NCI-H446 treated with DMSO at 0.1 percent for 48 hours (cell line): ENCODE results near the gene ZP2.
"Not testable (repeated sequence)": the region's sequence is repeated elsewhere in the genome, so short reads cannot be mapped to it uniquely, and the experiment has no call there.

Experiments used
- DNase-seq: peaks from one replicate; lab custom pipeline; 2025; lab: John Stamatoyannopoulos, UW

The ZP2 gene

DNA sequence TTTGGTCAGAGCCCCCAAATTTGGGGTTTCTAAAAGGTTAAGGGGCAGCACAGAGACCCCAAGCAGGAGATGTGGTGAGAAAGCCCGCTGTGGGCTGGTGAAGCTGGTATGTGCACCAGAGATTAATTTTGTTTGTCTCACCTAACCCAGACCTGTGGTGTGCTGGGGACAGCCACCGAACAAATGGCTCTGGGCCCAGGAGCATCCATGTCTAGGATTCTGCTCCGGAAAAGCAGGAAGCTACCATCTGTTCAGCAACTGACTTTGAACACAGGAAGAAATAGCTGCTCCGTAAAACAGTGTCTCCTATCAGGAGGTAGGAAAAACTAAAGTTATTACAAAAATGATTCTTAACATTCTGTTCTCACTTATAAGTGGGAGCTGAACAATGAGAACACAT is 2.7 kb upstream of the ZP2 start:
- no peak for DNase-seq

DNA sequence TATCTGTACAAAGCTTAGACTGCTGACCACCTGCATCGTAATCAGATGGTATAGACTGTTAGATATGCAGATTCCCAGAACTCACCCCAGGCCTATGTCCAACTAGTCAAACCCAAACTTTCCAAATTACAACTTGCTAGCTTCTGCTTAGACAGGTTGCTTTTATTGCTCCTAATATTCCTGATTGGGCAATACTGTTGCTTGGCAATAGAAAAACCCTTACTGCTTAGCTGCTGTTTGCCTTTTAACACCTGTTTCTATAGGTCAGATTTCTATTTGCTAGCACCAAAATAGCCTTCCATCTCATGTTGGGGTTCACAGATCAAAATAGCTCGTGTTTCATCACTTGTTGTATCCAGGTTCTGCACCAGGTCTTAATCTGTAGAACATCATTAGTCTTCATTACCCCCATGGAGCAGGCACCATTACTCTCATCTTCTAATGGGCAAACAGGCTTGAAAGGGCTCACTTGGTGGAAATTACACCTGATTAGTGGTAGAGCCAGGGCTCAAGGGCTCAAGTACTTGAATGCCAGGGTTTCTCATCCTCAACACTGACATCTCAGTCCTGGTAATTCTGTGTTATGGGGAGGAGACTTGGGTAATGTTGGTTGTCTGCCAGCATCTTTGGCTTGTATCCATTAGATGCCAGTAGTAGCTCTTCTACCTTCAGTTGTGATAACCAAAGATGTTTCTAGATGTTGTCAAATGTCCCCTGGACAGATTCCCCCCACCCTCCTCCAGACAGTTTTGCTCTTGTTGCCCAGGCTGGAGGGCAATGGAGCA is 2.7 kb downstream of the ZP2 start:
- no peak for DNase-seq

DNA sequence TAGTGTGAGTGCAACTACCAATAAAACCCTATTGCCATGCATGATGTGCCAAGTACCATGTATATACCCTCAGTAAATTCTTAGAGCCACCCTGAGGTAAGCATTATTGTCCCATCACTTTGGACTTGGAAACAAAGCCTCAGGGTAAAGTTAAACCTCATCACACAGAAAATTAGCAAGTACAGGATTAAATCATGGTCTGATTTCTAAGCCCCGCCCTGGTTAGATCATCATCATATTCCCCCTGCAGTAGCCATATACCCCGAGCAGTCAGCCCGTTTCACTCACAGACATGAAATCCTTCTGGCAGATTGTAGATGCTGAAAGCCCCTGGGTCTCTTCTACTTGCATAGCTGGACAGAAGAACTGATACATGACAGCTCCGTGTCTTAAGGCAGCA is 4.8 kb downstream of the ZP2 start:
- DNase-seq: no peak

DNA sequence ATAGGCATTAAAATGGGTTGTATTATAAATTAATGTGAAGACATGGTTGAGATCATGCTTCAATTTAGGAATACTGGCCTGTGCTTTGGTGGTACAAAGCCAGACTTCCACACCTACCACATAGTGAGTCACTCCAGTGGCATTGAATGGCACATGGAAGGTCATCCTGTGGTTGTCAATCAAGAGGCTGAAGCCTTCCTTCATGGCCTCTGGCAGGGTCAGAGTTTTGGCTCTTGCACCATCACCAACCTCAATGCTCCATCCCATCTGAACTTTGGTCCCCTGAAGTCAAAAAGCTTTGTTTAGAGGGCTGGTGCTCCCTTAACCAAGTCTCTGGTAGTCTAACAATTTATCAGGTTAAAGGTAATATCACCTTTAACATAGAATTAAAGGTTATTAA is 6.1 kb downstream of the ZP2 start:
- DNase-seq: no peak

DNA sequence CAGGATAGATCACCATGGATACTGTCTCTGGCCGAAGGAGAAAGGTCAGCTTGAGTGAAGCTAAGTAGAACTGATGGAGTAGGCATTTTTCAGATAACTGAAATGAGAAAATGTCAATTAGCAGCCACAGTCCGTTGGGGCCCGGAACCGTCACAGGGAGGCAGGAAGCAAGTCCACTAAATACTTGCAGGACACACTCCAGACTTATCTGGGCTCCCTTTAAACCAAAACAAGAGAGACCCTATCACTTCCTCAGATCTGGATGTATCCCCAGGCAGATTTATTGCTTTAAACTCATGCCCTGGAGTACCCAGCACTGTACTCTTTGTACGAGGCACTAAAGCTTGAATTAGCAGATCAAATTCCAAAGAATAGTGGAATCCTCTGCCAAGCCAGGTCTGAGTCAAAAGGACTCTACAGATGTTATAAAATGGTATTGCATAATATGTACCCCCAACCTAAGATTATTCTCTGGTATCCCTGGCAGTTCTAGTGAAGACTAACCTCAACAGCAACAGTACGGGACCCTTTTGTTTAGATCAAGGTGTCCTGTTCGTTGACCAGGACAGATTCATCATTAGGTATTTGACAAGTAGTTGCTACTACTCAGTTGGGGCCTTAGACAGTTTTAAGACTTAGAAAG is 8.1 kb downstream of the ZP2 start:
- DNase-seq: no peak

DNA sequence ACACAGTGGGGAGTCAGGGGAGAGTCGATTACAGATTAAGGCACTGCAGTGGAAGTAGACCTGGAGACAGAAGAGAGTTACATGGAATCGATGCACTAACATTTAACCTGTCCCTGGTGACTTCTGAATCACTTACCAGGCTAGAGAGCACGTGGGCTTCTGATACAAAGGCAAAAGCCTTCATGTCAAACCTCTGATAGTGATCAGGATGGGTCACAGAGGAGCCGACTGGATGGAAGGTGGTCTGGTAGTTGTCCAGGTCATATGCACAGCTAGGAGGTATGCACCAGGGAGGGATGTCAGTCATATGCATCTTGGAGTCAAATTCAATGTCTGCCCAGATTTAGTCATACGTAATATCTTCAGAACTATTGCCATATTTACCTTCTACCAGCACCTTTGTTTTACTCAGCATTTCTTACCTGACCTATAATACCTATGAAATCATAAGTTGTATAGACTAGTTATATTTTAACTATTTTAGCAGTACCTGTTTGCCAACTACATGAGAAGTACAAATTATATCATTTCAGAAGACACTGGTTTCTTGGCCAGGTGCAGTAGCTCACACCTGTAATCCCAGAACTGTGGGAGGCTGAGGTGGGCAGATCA is 11.7 kb downstream of the ZP2 start:
- DNase-seq: no peak

DNA sequence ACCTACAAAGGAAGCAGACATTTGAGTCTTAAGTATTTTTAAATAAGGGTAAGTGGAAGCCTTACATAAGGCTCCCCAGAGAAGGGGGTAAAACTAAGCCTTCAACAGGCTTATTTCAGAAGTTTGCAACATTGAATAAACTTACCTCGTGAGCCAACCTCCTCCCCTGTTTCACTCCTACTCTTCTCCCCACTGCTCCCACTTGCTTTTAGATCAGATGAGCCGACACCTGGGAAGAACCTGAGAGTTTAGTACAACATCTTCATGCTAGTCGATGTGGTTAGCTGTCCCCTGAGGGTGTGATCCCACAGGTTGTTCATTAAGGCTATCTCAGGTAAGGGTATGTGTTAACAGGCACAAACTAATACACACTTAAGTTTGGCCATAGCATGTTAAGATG is 13.8 kb downstream of the ZP2 start:
- no peak for DNase-seq

DNA sequence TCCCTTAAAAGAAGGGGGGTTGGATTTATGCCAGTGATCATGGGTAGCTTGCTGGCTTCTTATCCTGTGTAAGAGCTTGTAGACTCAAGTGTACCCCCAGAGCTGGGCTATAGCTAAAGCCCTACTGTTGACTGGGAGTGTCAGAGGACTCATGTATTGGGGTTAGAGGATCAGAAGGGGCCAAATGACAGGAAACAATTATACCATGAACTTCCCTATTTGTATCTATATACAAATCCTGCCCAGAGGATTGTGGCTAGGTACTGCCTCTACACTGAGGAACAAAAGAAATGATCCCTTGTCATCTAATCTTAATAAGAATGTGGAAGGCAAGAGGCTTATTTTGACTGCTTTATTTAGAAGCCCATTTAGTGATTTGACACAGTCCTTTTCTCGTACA is 14.3 kb downstream of the ZP2 start:
- no peak for DNase-seq

DNA sequence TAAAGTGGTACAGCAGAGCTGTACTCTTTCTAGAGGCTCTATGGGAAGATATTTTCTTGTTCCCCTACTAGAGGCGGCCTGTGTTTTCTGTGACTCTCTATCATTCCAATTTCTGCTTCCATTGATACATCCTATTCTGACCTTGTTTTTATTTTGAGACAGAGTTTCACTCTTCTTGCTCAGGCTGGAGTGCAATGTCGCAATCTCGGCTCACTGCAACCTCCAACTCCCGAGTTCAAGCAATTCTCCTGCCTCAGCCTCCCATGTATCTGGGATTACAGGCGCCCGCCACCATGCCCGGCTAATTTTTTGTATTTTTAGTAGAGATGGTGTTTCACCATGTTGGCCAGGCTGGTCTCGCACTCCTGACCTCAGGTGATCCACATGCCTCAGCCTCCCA is 16.0 kb downstream of the ZP2 start:
- DNase-seq: not testable (repeated sequence)

DNA sequence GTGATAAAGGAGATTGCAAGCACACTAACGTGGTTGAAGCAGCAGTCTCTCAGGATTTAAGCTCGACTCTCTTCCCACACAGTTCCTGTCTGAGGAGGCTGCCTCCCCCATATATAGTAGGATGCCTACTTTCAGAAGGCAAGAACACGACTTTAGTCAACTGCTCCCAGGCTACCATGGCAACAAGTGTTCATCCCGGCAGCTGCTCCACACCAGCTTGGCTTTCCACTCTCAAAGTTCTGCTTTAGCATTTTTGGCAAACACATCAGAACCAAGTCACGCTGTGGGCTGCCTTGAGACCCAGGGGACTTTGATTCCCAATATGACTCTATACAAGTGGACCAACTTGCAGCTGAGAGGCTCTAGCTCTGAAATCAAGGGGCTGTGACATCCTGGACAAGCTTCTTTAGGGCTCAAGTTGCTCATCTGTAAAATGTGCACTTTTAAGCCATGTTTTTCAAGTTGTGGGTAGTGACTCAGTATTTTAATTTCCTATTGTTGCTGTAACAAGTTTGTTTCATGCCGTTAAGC is 16.5 kb downstream of the ZP2 start:
- no peak for DNase-seq

DNA sequence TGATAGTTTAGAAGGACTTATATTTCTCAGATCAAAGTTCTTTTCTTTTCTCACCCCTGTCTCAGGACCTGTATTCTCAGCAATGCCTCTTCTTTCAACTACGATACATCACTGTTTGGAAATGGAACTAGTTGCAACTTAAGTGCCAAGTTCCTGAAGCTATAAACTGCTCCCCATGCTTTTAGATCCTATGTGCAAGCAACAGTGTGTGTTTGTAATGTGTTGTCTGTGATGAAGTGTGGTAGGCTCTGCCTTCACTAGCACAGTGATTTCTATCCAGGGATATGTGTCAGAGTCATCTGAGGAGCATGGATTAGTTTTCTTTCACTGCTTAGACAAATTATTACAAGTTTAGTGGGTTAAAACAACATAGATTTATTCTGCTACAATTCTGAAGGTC is 18.4 kb downstream of the ZP2 start:
- DNase-seq: no peak

DNA sequence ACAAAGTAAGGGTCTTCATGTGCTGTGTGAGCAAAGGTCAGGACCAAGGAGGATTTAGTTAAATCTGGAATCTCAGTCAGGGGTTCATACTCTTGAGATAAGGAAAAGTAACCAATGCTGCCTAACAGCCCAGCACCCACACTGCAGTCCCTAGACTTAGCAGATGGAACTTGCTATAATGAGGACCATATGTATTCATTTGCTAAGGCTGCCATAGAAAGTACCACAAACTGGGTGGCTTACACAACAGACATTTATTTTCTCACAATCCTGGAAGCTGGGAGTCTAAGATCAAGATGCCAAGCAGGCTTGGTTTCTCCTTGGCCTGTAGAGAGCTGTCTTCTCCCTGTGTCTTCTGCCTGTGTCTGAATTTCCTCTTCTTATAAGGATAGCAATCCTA is 20.8 kb downstream of the ZP2 start:
- DNase-seq: no peak

DNA sequence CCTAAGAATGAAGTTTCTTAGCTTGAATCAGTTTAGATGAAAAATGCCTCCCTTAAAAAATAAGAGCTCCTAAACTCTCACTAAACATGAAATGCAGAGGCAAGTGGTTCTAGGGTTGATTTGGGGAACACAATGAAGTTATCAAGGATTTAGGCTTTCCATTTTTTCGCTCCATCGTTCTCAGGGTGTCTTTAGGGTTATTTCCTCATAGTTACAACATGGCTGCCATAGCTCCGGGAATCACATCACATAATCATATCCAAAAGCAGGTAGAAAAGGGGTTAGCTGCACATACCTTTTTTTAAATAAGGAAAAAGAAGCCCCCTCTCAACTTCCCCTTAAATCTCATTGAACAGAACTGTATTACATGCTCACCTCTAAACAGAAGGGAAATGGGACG is 21.4 kb downstream of the ZP2 start:
- no peak for DNase-seq

DNA sequence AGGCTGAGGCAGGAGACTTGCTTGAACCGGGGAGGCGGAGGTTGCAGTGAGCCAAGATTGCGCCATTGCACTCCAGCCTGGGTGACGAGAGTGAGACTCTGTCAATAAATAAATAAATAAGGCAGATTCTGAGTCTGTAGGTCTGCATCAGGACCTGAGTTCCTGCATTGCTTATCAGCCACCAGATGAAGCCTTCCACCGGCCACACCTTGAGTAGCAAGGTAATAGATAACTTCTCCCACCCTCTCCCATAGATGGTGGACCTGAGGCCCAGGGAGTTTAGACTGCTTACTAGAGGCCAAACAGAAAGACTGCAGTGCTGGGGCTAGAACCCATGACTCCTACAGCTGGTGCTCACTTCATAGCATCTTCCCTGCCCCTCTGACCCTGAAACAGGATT is 22.1 kb downstream of the ZP2 start:
- no peak for DNase-seq

DNA sequence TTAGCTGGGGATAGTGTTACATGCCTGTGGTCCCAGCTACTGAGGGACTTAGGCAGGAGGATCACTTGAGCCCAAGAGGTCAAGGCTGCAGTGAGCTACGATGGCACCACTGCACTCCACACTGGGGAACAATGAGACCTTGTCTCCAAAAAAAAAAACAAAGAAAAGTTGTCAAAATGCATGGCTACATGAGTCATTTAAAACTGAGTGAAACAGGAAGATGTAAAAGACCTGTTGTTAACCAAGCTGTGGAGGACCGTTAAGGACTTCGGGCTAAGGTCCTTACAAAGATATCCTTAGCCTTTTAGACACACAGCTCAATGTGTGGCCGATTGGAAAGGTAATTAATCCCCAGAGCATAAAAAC is 25.1 kb downstream of the ZP2 start:
- DNase-seq: no peak

DNA sequence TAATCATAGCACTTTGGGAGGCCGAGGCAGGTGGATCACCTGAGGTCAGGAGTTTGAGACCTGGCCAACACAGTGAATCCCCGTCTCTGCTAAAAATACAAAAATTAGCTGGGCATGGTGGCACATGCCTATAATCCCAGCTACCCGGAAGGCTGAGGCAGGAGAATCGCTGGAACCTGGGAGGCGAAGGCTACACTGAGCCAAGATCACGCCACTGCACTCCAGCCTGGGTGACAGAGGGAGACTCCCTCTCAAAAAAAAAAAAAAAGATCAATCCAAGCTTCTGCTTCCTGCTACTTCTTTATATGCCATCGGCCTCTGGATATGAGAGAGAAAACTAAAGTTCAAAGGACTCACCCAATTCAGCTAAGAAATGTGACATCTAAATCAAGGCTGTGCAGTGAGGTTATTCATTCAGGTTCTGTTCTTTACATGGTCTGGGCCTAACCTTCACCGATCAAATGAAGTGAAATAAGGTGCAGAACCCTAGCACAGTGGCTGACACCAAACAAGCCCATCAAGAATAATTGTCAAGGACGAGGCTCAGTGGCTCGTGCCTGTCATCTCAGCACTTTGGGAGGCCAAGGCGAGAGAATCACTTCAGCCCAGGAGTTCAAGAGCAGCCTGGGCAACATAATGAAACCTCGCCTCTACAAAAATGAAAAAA is 25.6 kb downstream of the ZP2 start:
- DNase-seq: no peak

DNA sequence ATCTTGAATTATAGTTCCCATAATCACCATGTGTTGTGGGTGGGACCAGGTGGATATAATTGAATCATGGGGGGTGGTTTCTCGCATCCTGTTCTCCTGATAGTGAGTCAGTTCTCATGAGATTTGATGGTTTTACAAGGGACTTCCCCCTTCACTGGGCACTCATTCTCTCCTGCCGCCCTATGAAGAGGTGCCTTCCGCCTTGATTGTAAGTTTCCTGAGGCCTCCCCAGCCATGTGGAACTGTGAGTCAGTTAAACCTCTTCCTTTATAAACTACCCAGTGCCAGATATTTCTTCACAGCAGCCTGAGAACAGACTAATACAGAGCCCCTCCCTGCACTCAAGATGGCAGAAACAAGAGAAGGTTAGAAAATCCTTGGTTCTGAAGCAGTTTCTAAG is 26.5 kb downstream of the ZP2 start:
- no peak for DNase-seq

DNA sequence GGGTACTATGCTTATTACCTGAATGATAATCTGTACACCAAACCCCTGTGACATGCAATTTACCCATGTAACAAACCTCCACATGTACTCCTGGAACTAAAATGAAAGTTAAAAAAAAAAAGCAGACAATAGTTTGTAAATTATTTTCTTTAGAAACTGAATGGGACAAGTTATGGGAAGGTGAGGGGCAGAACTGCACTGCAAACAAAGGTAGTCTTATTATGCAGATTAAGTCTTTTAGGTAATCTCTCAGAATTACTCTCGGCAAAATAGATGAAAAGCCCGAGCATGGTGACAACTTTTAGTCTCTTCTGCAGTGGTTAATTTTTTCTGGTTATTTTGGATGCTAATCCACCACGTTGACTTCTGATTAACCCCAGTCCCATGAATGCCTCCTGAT is 27.4 kb downstream of the ZP2 start:
- no peak for DNase-seq

DNA sequence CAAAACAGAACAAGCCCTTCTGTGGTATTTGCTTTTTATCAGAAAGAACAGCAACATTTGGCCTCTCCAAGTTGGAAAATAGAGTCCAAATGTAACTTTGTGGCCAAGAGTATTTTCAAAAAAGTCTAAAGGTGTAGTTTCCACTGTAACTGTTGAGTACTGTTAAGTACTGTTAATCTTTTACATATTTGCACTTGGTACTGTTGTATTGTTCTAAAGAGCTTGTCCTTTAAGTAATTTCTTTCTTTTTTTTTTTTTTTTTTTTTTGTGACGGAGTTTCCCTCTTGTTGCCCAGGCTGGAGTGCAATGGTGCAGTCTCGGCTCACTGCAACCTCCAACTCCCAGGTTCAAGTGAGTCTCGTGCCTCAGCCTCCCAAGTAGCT is 31.4 kb downstream of the ZP2 start:
- DNase-seq: no peak

DNA sequence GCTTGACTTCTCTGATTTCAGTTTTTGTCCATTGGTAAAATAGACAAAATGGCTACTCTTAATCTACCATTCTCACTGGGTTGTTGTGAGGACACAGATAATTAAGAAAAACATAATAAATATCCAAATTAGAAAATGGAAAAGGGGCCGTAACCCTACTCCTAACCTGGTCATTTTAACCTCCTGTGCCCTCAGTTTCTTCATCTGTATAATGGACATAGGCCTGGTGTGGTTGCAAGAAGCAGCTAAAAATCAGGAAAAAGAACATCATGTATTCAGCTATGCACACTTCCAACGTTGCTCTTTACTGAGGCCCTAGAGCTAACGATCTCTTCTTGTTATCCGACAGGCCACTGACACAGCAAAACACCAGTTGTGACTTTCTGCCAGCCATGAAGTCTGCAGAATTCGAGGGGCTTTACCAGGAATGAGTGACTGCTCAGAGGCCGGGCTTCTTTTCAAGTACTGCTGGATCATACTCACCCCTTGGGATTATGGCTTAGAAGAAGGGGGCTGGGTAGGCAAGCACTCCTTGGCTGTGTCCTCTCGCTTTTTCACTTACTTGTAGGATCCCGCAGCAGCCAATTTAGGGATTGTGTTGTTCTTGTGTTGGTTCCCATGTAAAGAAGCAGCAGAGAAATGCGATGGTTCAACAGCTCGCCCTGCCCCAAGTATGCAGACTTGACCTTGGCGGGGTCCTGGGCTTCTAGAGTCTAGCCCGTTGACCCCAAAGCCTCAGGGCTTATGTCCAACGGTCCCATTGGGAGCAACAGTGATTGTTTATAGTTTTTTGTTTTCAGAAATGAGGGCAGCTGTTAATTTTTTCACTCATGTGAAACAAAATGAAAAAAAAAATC is 32.0 kb downstream of the ZP2 start:
- no peak for DNase-seq

DNA sequence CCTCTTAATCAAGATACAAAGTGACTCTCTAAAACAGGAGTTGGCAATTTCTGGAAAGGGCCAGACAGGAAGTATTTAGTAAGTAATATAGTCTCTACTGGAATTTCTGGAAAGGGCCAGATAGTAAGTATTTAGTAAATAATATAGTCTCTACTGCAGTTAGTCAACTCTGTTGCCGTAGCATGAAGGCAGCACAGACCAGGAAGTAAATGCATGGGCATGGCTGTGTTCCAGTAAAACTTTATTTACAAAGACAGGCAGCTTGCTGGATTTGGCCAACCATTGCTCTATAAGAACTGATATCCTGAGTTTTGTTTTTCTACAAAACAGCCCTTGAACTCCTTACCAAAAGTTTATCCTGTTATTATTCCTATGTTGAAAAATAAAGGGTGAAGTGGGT is 36.0 kb downstream of the ZP2 start:
- DNase-seq: no peak

DNA sequence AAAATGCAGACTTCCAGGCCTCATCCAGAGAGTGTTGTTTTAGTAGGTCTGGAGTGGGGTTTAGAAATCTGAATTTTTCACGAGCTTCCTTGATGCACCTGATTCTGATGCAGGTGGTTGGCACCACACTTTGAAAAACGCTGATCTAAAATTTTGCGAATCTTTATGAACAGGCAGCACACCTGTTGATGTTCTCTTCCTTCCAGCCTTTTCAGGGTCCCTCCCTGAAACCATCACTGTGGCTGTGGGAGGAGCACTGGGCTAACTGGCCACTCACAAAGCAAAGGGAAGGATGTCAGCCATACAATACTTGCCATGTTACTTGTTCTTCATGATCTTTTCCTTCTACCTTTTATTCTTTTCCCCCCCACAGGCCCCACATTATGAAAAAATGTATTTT is 38.7 kb downstream of the ZP2 start:
- DNase-seq: no peak
